ENCODE measurements around the gene POU1F1. TPM values are rescaled to one million over a fixed set of nuclear protein-coding genes. Genes with fewer than 3 reads are reported as not detected.

The POU1F1 gene
- polyA plus RNA-seq, 1 donor (not counting 4 experiments of a cell fraction or from before 2014, with no cell fraction given), result not detected

DNA sequence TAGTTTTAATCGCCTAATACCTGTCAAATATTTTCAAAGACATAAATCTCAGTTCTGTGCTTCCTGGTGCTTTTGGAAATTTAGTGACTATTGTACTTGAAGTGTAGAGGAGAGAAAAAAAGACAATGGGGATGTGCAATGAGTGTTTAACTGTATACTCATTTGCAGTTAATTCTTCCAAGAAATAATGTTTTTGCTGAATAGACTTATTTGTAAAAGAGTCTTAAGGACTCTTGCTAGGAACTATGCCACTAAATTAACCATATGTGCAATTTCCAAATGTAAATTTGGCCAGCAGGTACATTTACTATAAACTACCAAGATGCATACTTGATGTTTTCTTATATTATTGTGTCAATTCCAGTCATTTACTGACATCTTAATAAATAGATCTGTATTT is 47.3 kb downstream of the POU1F1 start:
- H3K27me3 ChIP-seq (ENCODE audit: control insufficient read depth, extremely low read depth, insufficient read depth, low read length), result no peaks in the 10 kb centered on the region
- DNase-seq (ENCODE audit: low read depth, low spot score), result no peak
- H3K27ac ChIP-seq (ENCODE audit: control insufficient read depth, insufficient read depth, low read length), result no peak overlapping the region
- H3K4me2 ChIP-seq (ENCODE audit: control insufficient read depth, extremely low read depth, insufficient read depth, low read depth, low read length), result peak overlapping the region; percentile 88
- dilution Hi-C loops (cut with MboI; ENCODE audit: extremely low pct_ligation_motif_present, low sequenced_read_pairs), result no loop called here
- H3K9me3 ChIP-seq (ENCODE audit: control insufficient read depth, low read depth, low read length), result no peaks in the 10 kb centered on the region
- H4K20me1 ChIP-seq (ENCODE audit: control insufficient read depth, extremely low read depth, insufficient read depth, low read length), result no peaks in the 10 kb centered on the region
- peaks cover 26% of the 10 kb centered on the region for H3K4me1 ChIP-seq (ENCODE audit: control insufficient read depth, extremely low read depth, insufficient read depth, low read length)
- H2AFZ ChIP-seq (ENCODE audit: control insufficient read depth, low read length), result no peak overlapping the region
- TF ChIP-seq, protein P1, sequence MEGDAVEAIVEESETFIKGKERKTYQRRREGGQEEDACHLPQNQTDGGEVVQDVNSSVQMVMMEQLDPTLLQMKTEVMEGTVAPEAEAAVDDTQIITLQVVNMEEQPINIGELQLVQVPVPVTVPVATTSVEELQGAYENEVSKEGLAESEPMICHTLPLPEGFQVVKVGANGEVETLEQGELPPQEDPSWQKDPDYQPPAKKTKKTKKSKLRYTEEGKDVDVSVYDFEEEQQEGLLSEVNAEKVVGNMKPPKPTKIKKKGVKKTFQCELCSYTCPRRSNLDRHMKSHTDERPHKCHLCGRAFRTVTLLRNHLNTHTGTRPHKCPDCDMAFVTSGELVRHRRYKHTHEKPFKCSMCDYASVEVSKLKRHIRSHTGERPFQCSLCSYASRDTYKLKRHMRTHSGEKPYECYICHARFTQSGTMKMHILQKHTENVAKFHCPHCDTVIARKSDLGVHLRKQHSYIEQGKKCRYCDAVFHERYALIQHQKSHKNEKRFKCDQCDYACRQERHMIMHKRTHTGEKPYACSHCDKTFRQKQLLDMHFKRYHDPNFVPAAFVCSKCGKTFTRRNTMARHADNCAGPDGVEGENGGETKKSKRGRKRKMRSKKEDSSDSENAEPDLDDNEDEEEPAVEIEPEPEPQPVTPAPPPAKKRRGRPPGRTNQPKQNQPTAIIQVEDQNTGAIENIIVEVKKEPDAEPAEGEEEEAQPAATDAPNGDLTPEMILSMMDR (optimal IDR thresholded peaks at IDR 0.05 in 1 of 3, IDR thresholded peaks at IDR 0.05 in 1 of 3, conservative IDR thresholded peaks at IDR 0.05 in 1 of 3; ENCODE audit: extremely low read depth in 1 of 3, insufficient read depth in 2 of 3, low read length in 3 of 3), result no peak
- no peak for TF ChIP-seq EZH2 (IDR thresholded peaks at IDR 0.05; ENCODE audit: low read length)
- no peaks in the 10 kb centered on the region for H3K9me1 ChIP-seq (ENCODE audit: control insufficient read depth, extremely low read depth, insufficient read depth, low read length)
- H3K36me3 ChIP-seq (ENCODE audit: control insufficient read depth in 2 of 2, extremely low read depth in 1 of 2, insufficient read depth in 2 of 2, low read length in 2 of 2), result peaks cover 3 to 5% of the 10 kb centered on the region in 2 experiments
- H3K79me2 ChIP-seq (ENCODE audit: control insufficient read depth, insufficient read depth, low read length), result peaks cover 69% of the 10 kb centered on the region
- H3K9ac ChIP-seq (ENCODE audit: control insufficient read depth, extremely low read depth, insufficient read depth, low read length), result no peak overlapping the region
- FAIRE-seq, result no peak
- H3K4me3 ChIP-seq (ENCODE audit: control insufficient read depth in 2 of 3, extremely low read depth in 1 of 3, insufficient read depth in 2 of 3, low read depth in 1 of 3, low read length in 3 of 3), result peak overlapping the region in 2 of 3 experiments; percentile 81 to 100

DNA sequence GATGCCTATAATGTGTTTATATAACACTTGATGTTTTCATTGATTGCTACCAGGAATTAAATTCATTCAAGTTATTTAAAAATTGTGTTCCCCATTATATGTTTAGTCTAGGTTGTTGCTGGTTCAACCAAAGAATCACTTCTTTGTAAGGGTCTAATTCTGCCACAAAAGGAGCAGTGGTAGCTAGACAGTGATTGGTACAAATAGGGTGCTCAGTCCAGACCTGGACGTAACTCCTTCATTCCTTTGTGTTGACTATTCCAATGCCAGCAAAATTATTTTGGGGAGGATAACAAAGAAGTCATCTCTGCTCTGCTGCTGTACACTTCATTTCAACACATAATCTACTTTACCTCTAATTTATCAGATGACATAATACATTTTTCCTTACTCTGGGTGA is 48.1 kb downstream of the POU1F1 start:
- H3K4me1 ChIP-seq (ENCODE audit: control insufficient read depth, extremely low read depth, insufficient read depth, low read length), result peaks cover 19% of the 10 kb centered on the region
- no peaks in the 10 kb centered on the region for H3K9me1 ChIP-seq (ENCODE audit: control insufficient read depth, extremely low read depth, insufficient read depth, low read length)
- H4K20me1 ChIP-seq (ENCODE audit: control insufficient read depth, extremely low read depth, insufficient read depth, low read length), result no peaks in the 10 kb centered on the region
- H3K27ac ChIP-seq (ENCODE audit: control insufficient read depth, insufficient read depth, low read length), result peak overlapping the region; percentile 98
- peak overlapping the region; percentile 99 for H3K9ac ChIP-seq (ENCODE audit: control insufficient read depth, extremely low read depth, insufficient read depth, low read length)
- no peak overlapping the region for H2AFZ ChIP-seq (ENCODE audit: control insufficient read depth, low read length)
- H3K4me3 ChIP-seq (ENCODE audit: control insufficient read depth in 2 of 3, extremely low read depth in 1 of 3, insufficient read depth in 2 of 3, low read depth in 1 of 3, low read length in 3 of 3), result peak overlapping the region; percentile 81 to 100 (median 97)
- FAIRE-seq (peak; percentile 81), DNase-seq (ENCODE audit: low read depth, low spot score) (no peak)
- dilution Hi-C loops (cut with MboI; ENCODE audit: extremely low pct_ligation_motif_present, low sequenced_read_pairs), result no loop called here
- TF ChIP-seq EZH2 (IDR thresholded peaks at IDR 0.05; ENCODE audit: low read length), result no peak
- TF ChIP-seq, protein P1 (optimal IDR thresholded peaks at IDR 0.05 in 1 of 3, IDR thresholded peaks at IDR 0.05 in 1 of 3, conservative IDR thresholded peaks at IDR 0.05 in 1 of 3; ENCODE audit: extremely low read depth in 1 of 3, insufficient read depth in 2 of 3, low read length in 3 of 3), result no peak
- H3K27me3 ChIP-seq (ENCODE audit: control insufficient read depth, extremely low read depth, insufficient read depth, low read length), result no peaks in the 10 kb centered on the region
- peaks cover 3 to 5% of the 10 kb centered on the region in 2 experiments for H3K36me3 ChIP-seq (ENCODE audit: control insufficient read depth in 2 of 2, extremely low read depth in 1 of 2, insufficient read depth in 2 of 2, low read length in 2 of 2)
- H3K9me3 ChIP-seq (ENCODE audit: control insufficient read depth, low read depth, low read length), result no peaks in the 10 kb centered on the region
- peak overlapping the region; percentile 88 for H3K4me2 ChIP-seq (ENCODE audit: control insufficient read depth, extremely low read depth, insufficient read depth, low read depth, low read length)
- peaks cover 61% of the 10 kb centered on the region for H3K79me2 ChIP-seq (ENCODE audit: control insufficient read depth, insufficient read depth, low read length)

Measured in keratinocyte (primary cell).